ENCODE measurements around the gene ABCD3. TPM values are rescaled to one million over a fixed set of nuclear protein-coding genes. Genes with fewer than 3 reads are reported as not detected.

ABCD3 gene
- total RNA-seq, 2 experiments from 2014 or later = 46.1 to 67.1 TPM

- CTCF ChIA-PET = no interaction called here
- peaks cover 66% of the 10 kb centered on the region for H3K27me3 Mint-ChIP-seq
These were observed 122.5 kb downstream of the ABCD3 start for GRCh38 chr1:94540440-94541245.

DNA sequence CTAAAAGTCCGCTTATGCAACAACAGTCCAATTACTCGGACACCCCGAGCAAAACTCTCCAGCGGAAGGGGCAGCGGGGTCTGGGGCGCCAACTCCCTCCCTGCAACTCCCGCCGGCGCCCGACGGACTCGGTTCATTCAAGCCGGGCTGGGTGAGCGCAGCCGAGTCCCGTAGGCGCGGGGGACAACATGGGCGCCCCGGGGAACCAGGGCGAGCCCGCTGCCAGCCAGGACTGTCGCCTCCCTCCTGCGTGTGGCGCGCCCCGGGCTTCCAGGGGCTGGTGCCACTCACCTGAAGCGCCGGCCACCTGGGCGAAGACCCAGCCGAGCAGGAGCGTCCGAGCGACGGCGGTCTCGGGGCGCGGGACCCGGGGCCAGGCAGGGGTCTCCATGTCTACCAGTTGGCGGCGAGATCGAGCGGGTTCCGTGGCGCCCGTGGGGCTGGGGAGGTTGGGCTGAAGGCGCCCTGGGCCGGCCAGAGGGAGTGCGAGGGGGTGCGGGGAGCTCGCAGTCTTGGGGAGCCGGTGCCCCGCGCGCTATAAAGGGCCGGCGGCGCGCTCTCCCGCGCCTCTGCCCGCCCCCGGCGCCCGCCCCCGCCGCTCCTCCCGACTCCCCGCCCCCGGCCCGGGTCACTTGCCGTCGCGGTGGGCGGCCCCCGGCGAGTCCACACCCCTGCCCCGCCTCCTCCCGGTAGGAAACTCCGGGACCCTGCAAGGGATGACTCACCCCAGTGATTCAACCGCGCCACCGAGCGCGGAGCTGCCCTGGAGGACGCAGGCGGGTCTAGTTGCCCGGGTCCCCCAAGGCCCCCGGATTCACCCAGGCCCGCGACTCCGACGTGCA is 123.3 kb downstream of the ABCD3 start, which contains the start of gene F3:
Gene F3, minus strand, starts transcription at position 514 of the 842 bp plus-strand sequence. Its CDS starts 123 bp downstream, at position 391.
- ChIA-PET CTCF (interaction anchor here (0.7 to 1.7 kb wide), 3 partner anchors 61 to 266 kb away, joined by 3 to 5 read pairs (median 4); no protein-coding TSS in a partner anchor), POLR2A (no interaction called here)
- intact Hi-C loops (cut with DNase I, micrococcal nuclease) = loop anchor here (1.0 to 10.0 kb wide), 4 partner anchors 123 to 691 kb away; partner anchors contain the start of genes ARHGAP29 (in 2 of the 2), ABCD3 (in 1 of the 2), ALG14 (in 1 of the 2) and RWDD3 (in 1 of the 2)
- ATAC-seq (peak; percentile 98), DNase-seq (peak; percentile 90)
- no peaks in the 10 kb centered on the region for H3K9me3 Mint-ChIP-seq (ENCODE audit: low read depth)
- H3K4me3 Mint-ChIP-seq = peak within 1 kb of the TSS; percentile 68
- no peak within 1 kb of the TSS for H3K27ac Mint-ChIP-seq
- H3K4me1 Mint-ChIP-seq = peaks cover 13% of the 10 kb centered on the region
- H3K27me3 Mint-ChIP-seq = peaks cover 64% of the 10 kb centered on the region
- no peaks in the 10 kb centered on the region for H3K36me3 Mint-ChIP-seq (ENCODE audit: low read depth)

More at GRCh38 chr1:94540440-94541245, 122.5 kb downstream of the ABCD3 start:
- peaks cover 13% of the 10 kb centered on the region for H3K4me1 Mint-ChIP-seq
- intact Hi-C loops (cut with DNase I, micrococcal nuclease) = loop anchor here (1.0 to 10.0 kb wide), 4 partner anchors 122 to 692 kb away; partner anchors contain the start of genes ARHGAP29 (in 2 of the 2), ABCD3 (in 1 of the 2), ALG14 (in 1 of the 2) and RWDD3 (in 1 of the 2)
- no peaks in the 10 kb centered on the region for H3K9me3 Mint-ChIP-seq (ENCODE audit: low read depth)
- no peak overlapping the region for H3K27ac Mint-ChIP-seq
- peak overlapping the region; percentile 68 for H3K4me3 Mint-ChIP-seq
- POLR2A ChIA-PET = no interaction called here
- no peaks in the 10 kb centered on the region for H3K36me3 Mint-ChIP-seq (ENCODE audit: low read depth)
- no peak for DNase-seq
- no peak for ATAC-seq

DNA sequence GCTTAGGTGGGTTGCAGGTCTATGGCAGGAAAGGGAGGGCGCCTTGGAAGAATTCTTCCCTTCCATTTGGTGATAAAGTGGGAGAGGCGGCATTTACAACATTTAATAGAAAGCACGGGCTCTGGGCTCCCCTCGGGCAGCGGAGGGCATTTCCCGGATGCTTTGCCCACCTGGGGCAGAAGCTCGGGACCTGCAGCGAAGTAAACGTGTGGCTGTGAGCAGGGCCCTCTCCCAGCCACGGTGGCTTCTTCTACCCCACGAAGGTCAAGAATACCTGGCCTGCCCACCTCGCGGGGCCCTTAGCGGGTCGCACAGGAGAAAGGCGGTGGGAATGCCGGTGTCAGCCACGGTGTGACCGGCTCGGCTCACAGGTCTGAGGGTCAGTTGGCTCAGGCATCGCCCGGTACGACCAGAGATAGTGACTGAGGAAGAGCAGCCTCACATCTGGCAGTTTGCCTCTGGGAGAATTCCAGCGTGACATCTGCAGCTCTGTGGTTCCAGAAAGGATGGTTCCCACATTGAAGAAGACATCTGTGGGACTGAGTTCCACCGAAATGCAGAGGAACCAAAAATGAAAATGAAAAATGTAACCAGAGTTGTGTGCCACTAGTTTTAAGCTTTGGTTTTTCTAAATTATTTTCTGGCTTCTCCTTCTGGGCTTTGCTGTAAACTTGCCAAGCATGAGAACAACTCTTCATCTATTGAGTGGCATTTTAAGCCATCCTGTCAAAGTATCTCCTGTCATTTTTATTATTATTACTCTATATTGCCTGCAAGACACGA is 124.1 kb downstream of the ABCD3 start:
- Mint-ChIP-seq H3K9me3 (ENCODE audit: low read depth) (no peaks in the 10 kb centered on the region), H3K4me1 (peaks cover 13% of the 10 kb centered on the region), H3K27me3 (peaks cover 67% of the 10 kb centered on the region), H3K4me3 (peak overlapping the region; percentile 68), H3K36me3 (ENCODE audit: low read depth) (no peaks in the 10 kb centered on the region), H3K27ac (no peak overlapping the region)
- DNase-seq = no peak
- intact Hi-C loops (cut with DNase I, micrococcal nuclease) = loop anchor here (5.0 to 10.0 kb wide), 3 partner anchors 305 to 690 kb away; partner anchors contain the start of genes ARHGAP29 (in 2 of the 2), ALG14 (in 1 of the 2) and RWDD3 (in 1 of the 2)
- POLR2A ChIA-PET = no interaction called here
- CTCF ChIA-PET = interaction anchor here (0.6 to 1.7 kb wide), 5 partner anchors 62 to 312 kb away, joined by 3 to 5 read pairs (median 3); no protein-coding TSS in a partner anchor
- ATAC-seq = no peak

- peaks cover 65% of the 10 kb centered on the region for H3K27me3 Mint-ChIP-seq
- POLR2A ChIA-PET = no interaction called here
- H3K27ac Mint-ChIP-seq = no peak overlapping the region
- H3K4me1 Mint-ChIP-seq = peaks cover 13% of the 10 kb centered on the region
- no peaks in the 10 kb centered on the region for H3K9me3 Mint-ChIP-seq (ENCODE audit: low read depth)
- no peak overlapping the region for H3K4me3 Mint-ChIP-seq
- no peaks in the 10 kb centered on the region for H3K36me3 Mint-ChIP-seq (ENCODE audit: low read depth)
- CTCF ChIA-PET = interaction anchor here (0.6 to 1.7 kb wide), 3 partner anchors 63 to 311 kb away, joined by 3 to 5 read pairs (median 3); no protein-coding TSS in a partner anchor
- DNase-seq (no peak), ATAC-seq (no peak)
- intact Hi-C loops (cut with DNase I, micrococcal nuclease) = loop anchor here (5.0 to 10.0 kb wide), 3 partner anchors 306 to 689 kb away; partner anchors contain the start of genes ARHGAP29 (in 2 of the 2), ALG14 (in 1 of the 2) and RWDD3 (in 1 of the 2)
These were observed 124.8 kb downstream of the ABCD3 start for GRCh38 chr1:94543001-94543400.

- ChIA-PET CTCF (no interaction called here), POLR2A (no interaction called here)
- Mint-ChIP-seq H3K4me1 (peaks cover 13% of the 10 kb centered on the region), H3K27me3 (peaks cover 56% of the 10 kb centered on the region), H3K36me3 (ENCODE audit: low read depth) (no peaks in the 10 kb centered on the region), H3K27ac (no peak overlapping the region), H3K9me3 (ENCODE audit: low read depth) (no peaks in the 10 kb centered on the region), H3K4me3 (no peak overlapping the region)
- intact Hi-C loops (cut with DNase I, micrococcal nuclease) = loop anchor here (5.0 to 10.0 kb wide), 3 partner anchors 307 to 688 kb away; partner anchors contain the start of genes ARHGAP29 (in 2 of the 2), ALG14 (in 1 of the 2) and RWDD3 (in 1 of the 2)
- ATAC-seq (no peak), DNase-seq (no peak)
These were observed 125.9 kb downstream of the ABCD3 start for GRCh38 chr1:94543893-94544635.

- ATAC-seq (no peak), DNase-seq (no peak)
- H3K9me3 Mint-ChIP-seq (ENCODE audit: low read depth) = no peaks in the 10 kb centered on the region
- H3K27me3 Mint-ChIP-seq = peaks cover 48% of the 10 kb centered on the region
- intact Hi-C loops (cut with DNase I, micrococcal nuclease) = loop anchor here (5.0 to 10.0 kb wide), 3 partner anchors 308 to 687 kb away; partner anchors contain the start of genes ARHGAP29 (in 2 of the 2), ALG14 (in 1 of the 2) and RWDD3 (in 1 of the 2)
- ChIA-PET POLR2A (no interaction called here), CTCF (interaction anchor here (0.7 kb wide), 1 partner anchor 938 kb away, joined by 3 read pairs; no protein-coding TSS in a partner anchor)
- H3K4me1 Mint-ChIP-seq = peaks cover 13% of the 10 kb centered on the region
- H3K27ac Mint-ChIP-seq = no peak overlapping the region
- no peaks in the 10 kb centered on the region for H3K36me3 Mint-ChIP-seq (ENCODE audit: low read depth)
- H3K4me3 Mint-ChIP-seq = no peak overlapping the region
These were observed 126.7 kb downstream of the ABCD3 start for GRCh38 chr1:94544706-94545490.

DNA sequence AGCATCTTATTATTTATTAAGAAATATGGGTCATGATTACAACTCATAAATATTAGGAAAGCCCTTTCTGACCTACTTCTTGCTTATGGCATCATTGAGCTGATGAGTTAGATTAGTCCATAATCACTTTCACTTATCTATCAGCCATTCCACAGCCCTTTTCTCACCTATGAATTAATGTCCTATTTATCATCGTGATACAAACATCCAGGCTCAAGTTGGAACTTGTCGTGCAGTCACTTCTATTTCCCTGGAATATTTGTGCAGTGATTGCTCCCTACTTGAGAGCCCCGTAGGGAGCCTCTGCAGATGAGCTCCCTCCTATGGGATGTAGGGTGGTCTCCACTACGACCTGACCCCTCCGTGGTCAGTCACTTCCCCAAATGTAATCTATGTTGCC is 131.5 kb downstream of the ABCD3 start:
- Mint-ChIP-seq H3K36me3 (ENCODE audit: low read depth) (no peaks in the 10 kb centered on the region), H3K27me3 (peaks cover 18% of the 10 kb centered on the region), H3K9me3 (ENCODE audit: low read depth) (no peaks in the 10 kb centered on the region), H3K4me3 (no peak overlapping the region), H3K27ac (no peak overlapping the region), H3K4me1 (no peaks in the 10 kb centered on the region)
- ChIA-PET CTCF (interaction anchor here (0.7 kb wide), 1 partner anchor 911 kb away, joined by 3 read pairs; no protein-coding TSS in a partner anchor), POLR2A (no interaction called here)
- intact Hi-C loops (cut with DNase I, micrococcal nuclease) = loop anchor here in 1 of 2 experiments (10.0 kb wide), 1 partner anchor 525 kb away; the partner anchor contains the start of gene ALG14
- ATAC-seq (no peak), DNase-seq (no peak)

DNA sequence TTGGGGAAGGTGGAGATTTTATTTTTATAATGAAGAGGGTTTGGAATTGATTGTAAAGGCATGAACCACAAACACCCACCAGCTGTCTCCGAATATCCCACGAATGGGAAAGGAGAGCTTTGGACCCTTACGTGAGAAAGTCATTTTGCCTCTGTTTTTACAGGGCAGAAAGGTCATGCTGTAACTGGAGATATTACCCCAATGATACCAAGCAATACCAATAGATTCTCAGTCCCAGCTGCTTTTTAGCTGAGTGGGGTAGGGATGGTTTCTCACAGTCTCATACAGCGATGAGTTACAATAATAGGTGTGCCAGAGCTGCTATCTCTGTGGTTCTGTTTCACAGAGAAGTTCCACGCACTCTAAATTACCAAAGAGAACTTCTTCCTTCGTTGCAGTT is 132.2 kb downstream of the ABCD3 start:
- DNase-seq (no peak), ATAC-seq (no peak)
- ChIA-PET POLR2A (no interaction called here), CTCF (interaction anchor here (0.7 kb wide), 1 partner anchor 911 kb away, joined by 3 read pairs; no protein-coding TSS in a partner anchor)
- no peaks in the 10 kb centered on the region for H3K4me1 Mint-ChIP-seq
- no peak overlapping the region for H3K4me3 Mint-ChIP-seq
- peaks cover 14% of the 10 kb centered on the region for H3K27me3 Mint-ChIP-seq
- no peak overlapping the region for H3K27ac Mint-ChIP-seq
- H3K9me3 Mint-ChIP-seq (ENCODE audit: low read depth) = no peaks in the 10 kb centered on the region
- H3K36me3 Mint-ChIP-seq (ENCODE audit: low read depth) = no peaks in the 10 kb centered on the region
- intact Hi-C loops (cut with DNase I, micrococcal nuclease) = no loop called here

- Mint-ChIP-seq H3K27me3 (peaks cover 14% of the 10 kb centered on the region), H3K36me3 (ENCODE audit: low read depth) (no peaks in the 10 kb centered on the region), H3K9me3 (ENCODE audit: low read depth) (no peaks in the 10 kb centered on the region), H3K4me1 (no peaks in the 10 kb centered on the region), H3K27ac (no peak overlapping the region), H3K4me3 (no peak overlapping the region)
- DNase-seq (no peak), ATAC-seq (no peak)
- ChIA-PET POLR2A (no interaction called here), CTCF (no interaction called here)
- intact Hi-C loops (cut with DNase I, micrococcal nuclease) = no loop called here
These were observed 132.6 kb downstream of the ABCD3 start for GRCh38 chr1:94550800-94551241.
